ENCODE results near the gene CEPT1.

The CEPT1 gene

DNA sequence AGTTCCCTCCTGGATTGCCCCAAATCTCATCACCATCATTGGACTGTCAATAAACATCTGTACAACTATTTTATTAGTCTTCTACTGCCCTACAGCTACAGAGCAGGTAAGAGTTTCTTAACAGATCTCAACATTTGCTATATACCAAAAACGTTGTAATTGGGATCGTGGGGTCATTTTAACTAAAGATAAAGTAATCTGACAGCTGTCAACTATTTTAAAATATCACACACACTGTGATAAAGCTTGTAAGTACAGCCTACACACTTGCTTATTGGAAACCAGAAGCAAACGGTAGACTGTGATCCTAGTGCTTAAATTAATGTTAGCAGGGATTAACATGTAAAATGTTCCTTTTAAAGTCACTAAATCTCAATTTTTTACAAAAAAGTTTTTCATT is 7.9 kb downstream of the CEPT1 start:
- DNase-seq, result no peak

DNA sequence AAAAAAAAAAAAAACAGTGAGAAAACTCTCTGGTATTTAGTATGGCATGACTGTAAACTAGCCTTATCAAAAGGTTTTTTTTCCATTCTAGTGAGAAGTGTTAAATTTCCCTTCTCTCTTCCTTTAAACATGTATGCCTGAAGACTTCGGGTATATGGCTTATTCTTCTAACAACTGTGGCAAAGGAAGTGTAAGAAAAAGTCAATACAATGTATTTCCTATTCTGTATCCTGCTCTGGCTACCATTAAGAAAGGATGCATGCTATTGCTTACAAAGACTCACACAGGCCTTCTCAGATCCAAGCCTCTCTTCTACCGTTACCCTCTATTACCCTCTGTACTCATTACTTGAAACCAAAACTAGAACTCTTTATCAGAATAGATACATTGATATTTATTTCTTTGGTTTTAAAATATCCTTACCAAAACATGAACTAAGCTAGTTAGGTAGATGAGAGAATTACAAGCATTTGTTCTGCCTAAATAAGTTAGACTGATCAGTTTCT is 8.4 kb downstream of the CEPT1 start:
- no peak for DNase-seq

DNA sequence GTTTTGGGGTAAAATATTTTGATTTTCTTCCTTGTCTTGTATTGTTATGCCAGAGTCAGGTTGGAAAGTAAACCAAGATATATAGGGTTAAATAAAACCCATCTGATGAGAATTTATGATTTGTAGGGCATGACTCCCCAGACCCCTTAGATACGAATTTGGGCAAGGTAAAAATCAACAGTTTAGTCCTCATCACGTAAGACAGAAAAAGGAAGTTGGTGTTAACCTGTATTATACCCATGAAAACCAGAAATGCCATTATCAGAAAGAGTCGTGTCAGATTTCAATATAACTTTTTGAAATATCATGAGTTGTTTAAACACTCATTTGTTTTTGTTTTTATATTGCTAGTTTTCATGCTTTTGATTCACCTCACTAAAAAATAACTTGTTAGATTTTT is 11.8 kb downstream of the CEPT1 start:
- DNase-seq, result no peak

DNA sequence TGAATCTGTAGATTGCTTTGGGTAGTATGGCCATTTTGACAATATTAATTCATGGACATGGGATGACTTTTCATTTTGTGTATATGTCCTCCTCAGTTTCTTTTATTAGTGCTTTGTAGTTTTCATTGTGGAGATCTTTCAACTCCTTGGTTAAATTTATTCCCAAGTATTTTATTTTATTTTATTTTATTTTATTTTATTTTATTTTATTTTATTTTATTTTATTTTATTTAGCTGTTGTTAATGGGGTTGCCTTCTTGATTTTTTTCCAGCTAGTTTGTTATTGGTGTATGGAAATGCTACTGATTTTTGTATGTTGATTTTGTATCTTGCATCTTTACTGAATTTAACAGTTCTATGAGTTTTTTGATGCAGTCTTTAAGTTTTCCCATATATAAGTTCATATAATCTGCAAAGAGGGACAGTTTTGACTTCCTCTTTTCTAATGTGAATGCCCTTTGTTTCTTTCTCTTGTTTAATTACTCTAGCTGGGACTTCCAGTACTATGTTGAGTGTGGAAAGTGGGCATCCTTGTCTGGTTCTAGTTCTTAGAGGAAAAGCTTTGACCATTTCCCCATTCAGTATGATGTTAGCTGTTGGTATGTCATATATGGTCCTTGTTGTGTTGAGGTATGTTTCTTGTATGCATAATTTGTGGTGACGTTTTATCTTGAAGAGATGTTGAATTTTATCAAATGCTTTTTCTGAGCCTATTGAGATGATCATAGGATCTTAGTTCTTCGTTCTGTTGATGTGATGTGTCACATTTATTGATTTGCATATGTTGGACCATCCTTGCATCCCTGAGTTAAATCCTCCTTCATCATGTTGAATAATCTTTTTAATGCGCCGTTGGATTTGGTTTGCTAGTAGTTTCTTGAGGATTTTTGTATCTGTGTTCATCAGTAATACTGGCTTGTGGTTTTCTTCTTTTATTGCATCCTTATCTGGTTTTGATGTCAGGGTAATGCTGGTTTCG is 14.3 kb downstream of the CEPT1 start:
- DNase-seq, result no peak

DNA sequence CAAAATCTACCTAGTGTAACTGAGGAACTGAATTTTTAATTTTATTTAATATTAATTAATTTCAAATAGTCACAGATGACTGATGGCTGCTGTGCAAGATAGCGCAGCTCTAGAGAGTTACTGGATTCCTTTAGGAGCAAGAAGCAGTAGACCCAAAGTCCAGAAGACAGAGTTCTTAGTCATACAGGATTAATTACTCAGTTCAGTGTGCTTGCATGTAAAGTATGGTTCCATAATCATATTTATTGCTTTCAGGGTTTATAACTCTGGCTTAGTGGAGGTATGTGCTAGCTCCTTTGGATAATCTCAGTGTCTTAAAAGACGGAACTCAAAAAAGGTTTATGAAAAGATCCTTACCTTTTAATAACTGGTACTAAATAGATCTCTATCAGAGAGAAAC is 17.4 kb downstream of the CEPT1 start:
- DNase-seq, result no peak

DNA sequence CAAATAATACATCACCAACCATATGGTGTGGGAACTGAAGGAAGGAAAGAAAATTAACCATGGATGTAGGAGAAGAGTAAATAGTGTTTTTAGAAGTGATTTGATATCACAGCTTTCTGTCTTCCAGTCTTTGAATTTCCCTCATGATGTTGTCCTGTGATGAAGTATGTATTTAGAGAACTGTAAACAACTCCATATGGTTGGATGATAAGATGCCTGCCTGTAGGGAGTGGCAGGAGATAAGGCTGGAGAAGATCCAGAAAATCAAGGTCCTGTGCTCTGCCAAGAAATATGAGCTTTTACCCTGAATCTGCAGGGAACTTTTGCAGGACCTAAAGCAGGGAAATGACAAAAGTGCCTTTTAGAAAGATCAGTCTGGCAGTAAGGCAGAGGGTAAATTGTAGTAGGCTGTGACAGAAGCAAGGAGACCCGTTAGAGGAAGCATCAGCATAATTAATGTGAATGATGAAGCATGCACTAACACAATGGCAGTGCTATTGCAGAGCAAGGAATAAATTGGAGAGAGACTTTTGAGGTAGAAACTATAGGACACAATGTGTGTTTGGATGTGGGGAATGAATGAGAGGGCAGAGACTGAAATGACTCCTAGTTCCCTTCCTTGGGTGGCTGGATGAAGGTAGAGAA is 21.9 kb downstream of the CEPT1 start:
- DNase-seq, result no peak

- DNase-seq, result no peak
These were observed 22.5 kb downstream of the CEPT1 start for GRCh38 chr1:111162488-111162880.

DNA sequence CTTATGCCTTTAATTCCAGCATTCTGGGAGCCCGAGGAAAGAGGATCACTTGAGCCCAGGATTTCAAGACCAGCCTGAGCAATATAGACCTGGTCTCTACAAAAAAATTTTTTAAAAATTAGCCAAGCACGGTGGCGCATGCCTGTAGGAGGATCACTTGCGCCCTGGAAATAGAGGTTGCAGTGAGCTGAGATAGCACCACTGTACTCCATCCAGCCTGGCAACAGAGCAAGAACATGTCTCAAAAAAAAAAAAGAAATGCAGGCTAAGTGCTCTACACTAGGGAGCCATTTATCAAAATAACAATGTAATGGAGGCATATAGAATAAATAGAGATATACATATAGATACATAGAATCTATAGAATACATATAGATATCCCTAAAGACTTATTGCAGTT is 23.3 kb downstream of the CEPT1 start:
- no peak for DNase-seq

- no peak for DNase-seq
These were observed 24.1 kb downstream of the CEPT1 start for GRCh38 chr1:111164151-111164550.

- no peak for DNase-seq
These were observed 32.4 kb downstream of the CEPT1 start for GRCh38 chr1:111172463-111172862.

- no peak for DNase-seq
These were observed 34.0 kb downstream of the CEPT1 start for GRCh38 chr1:111174070-111174469.

GRCh38 chr1:111175349-111175748 is 35.3 kb downstream of the CEPT1 start:
- DNase-seq, result no peak

DNA sequence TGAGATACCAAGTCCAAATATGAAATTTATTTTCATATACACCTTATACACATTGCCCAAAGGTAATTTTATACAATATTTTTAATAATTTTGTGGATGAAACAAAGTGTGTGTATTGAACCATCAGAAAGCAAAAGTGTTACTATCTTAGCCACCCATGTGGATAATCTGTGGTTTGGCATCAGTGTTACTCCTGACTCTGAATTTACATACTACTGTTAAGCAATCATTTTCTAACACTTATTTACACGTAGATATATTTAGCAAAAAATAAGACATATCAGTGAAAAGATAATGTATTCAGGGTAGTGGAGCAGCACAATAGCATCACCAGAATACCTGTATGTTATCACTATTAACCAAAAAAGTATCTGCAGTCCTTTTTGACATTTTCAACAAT is 36.7 kb downstream of the CEPT1 start:
- no peak for DNase-seq

DNA sequence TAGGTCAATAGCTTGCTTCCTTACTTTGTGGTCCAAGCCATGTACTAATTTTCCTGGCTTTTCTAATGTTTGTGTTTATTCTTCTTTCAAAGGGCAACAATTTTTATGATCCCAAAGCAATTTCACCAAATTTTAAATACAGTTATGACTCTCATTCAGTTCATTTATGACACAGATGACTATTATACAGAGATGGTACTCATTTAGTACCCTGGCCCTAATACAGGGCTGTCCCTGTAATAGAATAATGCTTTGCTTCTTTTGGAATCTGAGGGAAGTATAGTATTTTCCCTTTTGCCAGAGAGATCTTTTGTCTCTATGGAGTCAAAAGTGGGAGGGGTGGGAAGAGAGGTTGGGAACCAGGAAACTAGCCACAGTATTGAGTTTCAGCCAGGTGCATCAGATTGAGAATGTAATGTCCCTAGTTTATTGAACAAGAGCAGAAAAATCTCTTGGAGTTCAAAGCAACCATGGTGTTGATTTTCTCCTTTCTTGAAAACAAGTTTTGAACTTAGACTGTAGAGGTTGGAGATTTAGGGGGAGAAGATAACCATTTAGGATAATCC is 40.0 kb downstream of the CEPT1 start:
- no peak for DNase-seq

DNA sequence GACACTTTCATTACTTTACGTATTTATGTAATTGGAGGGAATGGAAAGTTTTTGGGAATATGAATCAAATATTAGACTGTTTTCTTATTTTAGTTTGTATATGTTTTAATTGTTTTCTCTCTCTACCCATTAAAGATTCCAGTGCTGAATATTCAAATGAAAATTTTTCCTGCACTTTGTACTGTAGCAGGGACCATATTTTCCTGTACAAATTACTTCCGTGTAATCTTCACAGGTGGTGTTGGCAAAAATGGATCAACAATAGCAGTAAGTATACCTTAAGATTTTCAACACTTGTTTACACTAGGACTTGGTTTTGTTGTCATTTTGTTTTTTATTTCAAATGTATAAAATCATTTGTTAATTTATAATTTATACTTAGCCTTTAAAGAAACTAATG is 42.0 kb downstream of the CEPT1 start:
- DNase-seq, result no peak

DNA sequence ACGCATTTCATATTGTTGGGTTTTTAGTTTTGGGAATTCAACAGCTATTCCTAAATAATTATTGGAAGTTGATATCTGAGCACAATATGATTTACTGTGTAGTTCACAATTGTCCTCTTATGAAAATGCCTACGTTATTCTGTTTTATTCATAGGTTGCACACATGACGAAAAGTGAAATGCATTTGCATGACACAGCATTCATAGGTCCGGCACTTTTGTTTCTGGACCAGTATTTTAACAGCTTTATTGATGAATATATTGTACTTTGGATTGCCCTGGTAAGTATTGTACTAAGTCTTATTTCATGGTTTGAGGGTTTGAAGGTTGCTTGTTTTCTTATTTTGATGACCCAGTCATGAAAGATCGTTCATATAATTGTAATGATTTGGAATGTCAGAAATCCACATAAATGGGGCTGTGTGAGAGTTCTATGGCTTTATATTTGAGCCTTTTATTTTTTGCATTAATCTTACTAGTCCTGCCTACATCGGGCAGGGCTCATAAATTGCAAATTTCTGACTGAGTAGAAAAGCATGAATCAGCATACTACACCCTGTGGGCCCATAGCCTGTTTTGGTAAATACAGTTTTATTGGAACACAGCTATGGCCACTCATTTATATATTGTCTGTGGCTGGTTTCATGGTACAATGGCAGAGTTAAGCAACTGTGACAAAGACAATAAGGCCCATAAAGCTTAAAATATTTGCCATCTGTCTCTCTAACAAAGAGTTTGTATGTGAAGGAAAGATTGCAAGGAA is 43.5 kb downstream of the CEPT1 start:
- DNase-seq, result no peak

DNA sequence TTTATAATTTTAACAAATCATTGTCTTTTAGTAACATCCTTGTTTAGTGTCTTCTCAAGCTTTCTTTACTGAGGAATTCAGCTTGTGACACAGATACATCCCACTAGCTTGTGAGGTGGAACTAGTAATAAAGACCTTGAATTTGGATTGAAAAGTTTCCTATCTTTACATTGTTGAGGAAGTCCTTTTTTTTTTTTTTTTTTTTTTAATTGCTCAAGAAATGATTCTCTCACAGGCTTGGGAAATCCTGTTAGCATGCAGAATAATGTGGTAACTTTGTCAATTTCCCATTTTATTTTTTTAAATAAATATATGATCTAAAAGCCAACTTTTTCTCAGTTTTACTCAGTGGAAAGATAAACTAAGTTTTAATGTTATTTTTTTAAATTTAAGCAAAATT is 44.6 kb downstream of the CEPT1 start:
- no peak for DNase-seq

GRCh38 chr1:111190931-111191451 is 51.0 kb downstream of the CEPT1 start:
- DNase-seq, result no peak

DNA sequence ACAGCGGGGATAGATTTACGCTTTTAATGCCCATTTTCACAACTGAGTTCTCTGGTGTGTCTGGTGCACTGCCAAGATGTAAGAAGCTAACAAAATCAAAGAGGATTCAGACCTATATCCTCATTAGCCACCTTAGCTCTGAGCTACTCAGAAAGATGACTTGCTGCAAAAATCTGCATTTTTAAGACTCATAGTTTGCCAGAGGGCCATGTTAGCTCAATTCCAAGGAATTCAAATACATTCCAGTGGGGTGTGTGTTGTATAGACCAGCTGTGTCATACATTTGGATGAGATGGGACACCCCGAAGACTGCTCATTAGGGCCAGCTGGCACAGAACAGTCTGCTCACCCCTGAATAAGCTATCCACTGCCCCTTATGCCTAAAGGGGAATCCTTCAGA is 51.5 kb downstream of the CEPT1 start:
- DNase-seq, result no peak

- DNase-seq, result no peak
These were observed 52.1 kb downstream of the CEPT1 start for GRCh38 chr1:111192074-111192473.

- peak; percentile 52 for DNase-seq
These were observed 52.9 kb downstream of the CEPT1 start for GRCh38 chr1:111192658-111193519.
